WTC11 (cell line): ENCODE measurements around the gene ABCB1. TPM values are rescaled to one million over a fixed set of nuclear protein-coding genes. Genes with fewer than 3 reads are reported as not detected.

Experiments
- ATAC-seq: fragments of 200-7000 bp; cut with Tn5 transposase; 2 replicates; pipeline ENCODE4 v1.10.0; 2021; ENCODE audit warnings: mild to moderate bottlenecking, moderate library complexity
- CTCF ChIA-PET: fragments of 300-600 bp; sonication (Branson Sonifier 250); formaldehyde crosslinking; loops from one replicate; lab custom pipeline; 2021; ENCODE audit warnings: antibody characterized with exemption; lab: Charles Lee
- POLR2A ChIA-PET: fragments of 350-600 bp; sonication (Branson Sonifier 250); formaldehyde crosslinking; loops from one replicate; lab custom pipeline; 2021; ENCODE audit warnings: antibody characterized with exemption; lab: Charles Lee
- DNase-seq: peaks from one replicate; pipeline ENCODE4 v3.0.0; 2021; ENCODE audit warnings: low spot score
- H3K27ac Mint-ChIP-seq: 2 replicates; pipeline ENCODE4 v1.8.0; 2021; ENCODE audit warnings: mixed read lengths
- H3K27me3 Mint-ChIP-seq: 2 replicates; pipeline ENCODE4 v1.8.0; 2021; ENCODE audit warnings: low read depth, mild to moderate bottlenecking, moderate library complexity, mixed read lengths
- H3K36me3 Mint-ChIP-seq: 2 replicates; pipeline ENCODE4 v1.8.0; 2021; ENCODE audit warnings: mixed read lengths
- H3K4me1 Mint-ChIP-seq: 2 replicates; pipeline ENCODE4 v1.8.0; 2022; ENCODE audit warnings: mixed read lengths
- H3K4me3 Mint-ChIP-seq: 2 replicates; pipeline ENCODE4 v1.8.0; 2021; ENCODE audit warnings: mild to moderate bottlenecking, moderate library complexity, mixed read lengths
- H3K9me3 Mint-ChIP-seq: 2 replicates; pipeline ENCODE4 v1.8.0; 2021; ENCODE audit warnings: mixed read lengths
- AFF4 ChIP-seq: sonication (generic); formaldehyde crosslinking; IDR thresholded peaks from 2 replicates; pipeline ENCODE4 v1.8.1; 2023; ENCODE audit warnings: mild to moderate bottlenecking, missing genetic modification reagents, borderline replicate concordance
- ERG ChIP-seq: fragments of 250-450 bp; sonication (Bioruptor Pico); IDR thresholded peaks from 2 replicates; pipeline ENCODE4 v1.8.0; 2021; ENCODE audit warnings: mild to moderate bottlenecking
- FOXJ3 ChIP-seq: sonication (generic); formaldehyde crosslinking; IDR thresholded peaks from 2 replicates; pipeline ENCODE4 v1.9.0; 2021; ENCODE audit warnings: missing genetic modification reagents, mild to moderate bottlenecking, borderline replicate concordance
- FOXP1 ChIP-seq: sonication (generic); formaldehyde crosslinking; IDR thresholded peaks from 2 replicates; pipeline ENCODE4 v1.8.0; 2022; ENCODE audit warnings: missing genetic modification reagents, mild to moderate bottlenecking, moderate library complexity, borderline replicate concordance
- GABPB1 ChIP-seq: sonication (generic); formaldehyde crosslinking; IDR thresholded peaks from 2 replicates; pipeline ENCODE4 v1.8.1; 2023; ENCODE audit warnings: mild to moderate bottlenecking, missing genetic modification reagents
- JAZF1 ChIP-seq: fragments of 250-450 bp; sonication (Bioruptor Pico); IDR thresholded peaks from 2 replicates; pipeline ENCODE4 v1.9.0; 2021; ENCODE audit warnings: moderate library complexity, mild to moderate bottlenecking, inconsistent platforms
- JUN ChIP-seq: sonication (generic); formaldehyde crosslinking; IDR thresholded peaks from 2 replicates; pipeline ENCODE4 v1.8.0; 2023; ENCODE audit warnings: mild to moderate bottlenecking, missing genetic modification reagents
- NFATC4 ChIP-seq: fragments of 250-450 bp; sonication (Bioruptor Pico); IDR thresholded peaks from 2 replicates; pipeline ENCODE4 v1.9.0; 2021; ENCODE audit warnings: mild to moderate bottlenecking
- NFYB ChIP-seq: sonication (generic); formaldehyde crosslinking; conservative IDR thresholded peaks from 2 replicates; pipeline ENCODE4 v1.8.0; 2022; ENCODE audit warnings: low read depth, missing genetic modification reagents
- NR1H2 ChIP-seq: sonication (generic); formaldehyde crosslinking; IDR thresholded peaks from 2 replicates; pipeline ENCODE4 v1.9.0; 2021; ENCODE audit warnings: mild to moderate bottlenecking, moderate library complexity, missing genetic modification reagents
- PRRX2 ChIP-seq: fragments of 250-450 bp; sonication (Bioruptor Pico); IDR thresholded peaks from 2 replicates; pipeline ENCODE4 v1.8.0; 2021; ENCODE audit warnings: mild to moderate bottlenecking
- RELA ChIP-seq: sonication (generic); formaldehyde crosslinking; IDR thresholded peaks from 2 replicates; pipeline ENCODE4 v1.8.1; 2022; ENCODE audit warnings: missing genetic modification reagents, mild to moderate bottlenecking, borderline replicate concordance
- SMAD3 ChIP-seq: sonication (generic); formaldehyde crosslinking; IDR thresholded peaks from 2 replicates; pipeline ENCODE4 v1.8.0; 2022; ENCODE audit warnings: missing genetic modification reagents, mild to moderate bottlenecking, borderline replicate concordance
- SMAD4 ChIP-seq: sonication (generic); formaldehyde crosslinking; IDR thresholded peaks from 2 replicates; pipeline ENCODE4 v1.8.0; 2022; ENCODE audit warnings: mild to moderate bottlenecking, missing genetic modification reagents
- TCF7 ChIP-seq: sonication (generic); formaldehyde crosslinking; IDR thresholded peaks from 2 replicates; pipeline ENCODE4 v1.8.0; 2022; ENCODE audit warnings: mild to moderate bottlenecking, low read depth, missing genetic modification reagents, moderate library complexity
- TP53 ChIP-seq: sonication (generic); formaldehyde crosslinking; IDR thresholded peaks from 2 replicates; pipeline ENCODE4 v1.8.1; 2023; ENCODE audit warnings: mild to moderate bottlenecking, missing genetic modification reagents
- ZBTB21 ChIP-seq: sonication (generic); formaldehyde crosslinking; IDR thresholded peaks from 2 replicates; pipeline ENCODE4 v1.8.1; 2023; ENCODE audit warnings: mild to moderate bottlenecking, missing genetic modification reagents, borderline replicate concordance
- ZNF281 ChIP-seq: sonication (generic); formaldehyde crosslinking; IDR thresholded peaks from 2 replicates; pipeline ENCODE4 v1.8.0; 2023; ENCODE audit warnings: mild to moderate bottlenecking, missing genetic modification reagents
- ZNF416 ChIP-seq: fragments of 250-450 bp; sonication (Bioruptor Pico); IDR thresholded peaks from 2 replicates; pipeline ENCODE4 v1.9.0; 2021; ENCODE audit warnings: mild to moderate bottlenecking, inconsistent platforms
- ZNF512 ChIP-seq: sonication (generic); formaldehyde crosslinking; IDR thresholded peaks from 2 replicates; pipeline ENCODE4 v1.8.1; 2022; ENCODE audit warnings: missing genetic modification reagents, borderline replicate concordance
- ZSCAN18 ChIP-seq: fragments of 250-450 bp; sonication (Bioruptor Pico); IDR thresholded peaks from 2 replicates; pipeline ENCODE4 v2.1.2; 2022; ENCODE audit warnings: mild to moderate bottlenecking, moderate library complexity
- total RNA-seq: library from RNA; stranded (reverse); gene quantifications from 3 replicates; pipeline ENCODE4 v1.2.3, GENCODE V29; 2021
- TF ChIP-seq, protein P1 (sequence below): fragments of 200-600 bp; IDR thresholded peaks from 2 replicates; pipeline ENCODE4 v1.8.0; 2022; ENCODE audit warnings: antibody characterized with exemption
- TF ChIP-seq, protein P2 (sequence below): sonication (generic); formaldehyde crosslinking; IDR thresholded peaks from 2 replicates; pipeline ENCODE4 v1.8.1; 2022; ENCODE audit warnings: mild to moderate bottlenecking, missing genetic modification reagents, moderate library complexity, borderline replicate concordance

ABCB1 gene
- total RNA-seq, 1 experiment from 2014 or later: 0.94 TPM

DNA sequence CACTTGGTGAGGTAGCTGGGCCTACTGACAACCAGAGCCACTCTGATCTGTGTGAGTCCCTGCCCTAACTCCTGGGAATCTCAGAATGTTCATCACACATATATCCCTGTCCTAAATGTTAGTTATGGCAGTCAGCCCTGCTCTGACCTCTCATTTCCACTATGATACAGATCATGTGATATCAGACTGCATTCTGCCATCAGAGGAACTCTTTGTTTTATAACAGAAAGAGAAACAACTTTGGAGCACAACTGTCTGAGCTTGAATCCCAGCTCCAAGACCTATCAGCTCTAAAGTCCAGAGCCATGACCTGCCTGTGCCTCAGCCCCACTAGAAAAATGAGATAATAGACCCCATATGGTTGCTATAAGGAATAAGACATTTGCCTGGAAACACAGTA lies 70.6 kb downstream of the ABCB1 start:
- Mint-ChIP-seq H3K36me3 (no peaks in the 10 kb centered on the region), H3K9me3 (0 out of 2 replicates have a peak, but pooled peaks cover 4% of the 10 kb centered on the region), H3K4me1 (peaks cover 4% of the 10 kb centered on the region; the same call in 1 of the 2 replicates), H3K4me3 (no peak overlapping the region), H3K27ac (no peak overlapping the region), H3K27me3 (no peaks in the 10 kb centered on the region)
- DNase-seq (no peak), ATAC-seq (no peak)
- TF ChIP-seq AFF4 (CRISPR knock-in tag) (no peak), ZNF416 (CRISPR knock-in tag) (no peak), FOXJ3 (CRISPR knock-in tag) (no peak), FOXP1 (CRISPR knock-in tag) (no peak), RELA (no peak), GABPB1 (CRISPR knock-in tag) (no peak), JAZF1 (CRISPR knock-in tag) (no peak), SMAD3 (CRISPR knock-in tag) (no peak), PRRX2 (CRISPR knock-in tag) (no peak), ZNF281 (no peak), TP53 (CRISPR knock-in tag) (no peak), NFATC4 (CRISPR knock-in tag) (no peak), TCF7 (CRISPR knock-in tag) (no peak)
- TF ChIP-seq, protein P1, sequence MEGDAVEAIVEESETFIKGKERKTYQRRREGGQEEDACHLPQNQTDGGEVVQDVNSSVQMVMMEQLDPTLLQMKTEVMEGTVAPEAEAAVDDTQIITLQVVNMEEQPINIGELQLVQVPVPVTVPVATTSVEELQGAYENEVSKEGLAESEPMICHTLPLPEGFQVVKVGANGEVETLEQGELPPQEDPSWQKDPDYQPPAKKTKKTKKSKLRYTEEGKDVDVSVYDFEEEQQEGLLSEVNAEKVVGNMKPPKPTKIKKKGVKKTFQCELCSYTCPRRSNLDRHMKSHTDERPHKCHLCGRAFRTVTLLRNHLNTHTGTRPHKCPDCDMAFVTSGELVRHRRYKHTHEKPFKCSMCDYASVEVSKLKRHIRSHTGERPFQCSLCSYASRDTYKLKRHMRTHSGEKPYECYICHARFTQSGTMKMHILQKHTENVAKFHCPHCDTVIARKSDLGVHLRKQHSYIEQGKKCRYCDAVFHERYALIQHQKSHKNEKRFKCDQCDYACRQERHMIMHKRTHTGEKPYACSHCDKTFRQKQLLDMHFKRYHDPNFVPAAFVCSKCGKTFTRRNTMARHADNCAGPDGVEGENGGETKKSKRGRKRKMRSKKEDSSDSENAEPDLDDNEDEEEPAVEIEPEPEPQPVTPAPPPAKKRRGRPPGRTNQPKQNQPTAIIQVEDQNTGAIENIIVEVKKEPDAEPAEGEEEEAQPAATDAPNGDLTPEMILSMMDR: no peak
- ChIA-PET POLR2A (no interaction called here), CTCF (no interaction called here)

DNA sequence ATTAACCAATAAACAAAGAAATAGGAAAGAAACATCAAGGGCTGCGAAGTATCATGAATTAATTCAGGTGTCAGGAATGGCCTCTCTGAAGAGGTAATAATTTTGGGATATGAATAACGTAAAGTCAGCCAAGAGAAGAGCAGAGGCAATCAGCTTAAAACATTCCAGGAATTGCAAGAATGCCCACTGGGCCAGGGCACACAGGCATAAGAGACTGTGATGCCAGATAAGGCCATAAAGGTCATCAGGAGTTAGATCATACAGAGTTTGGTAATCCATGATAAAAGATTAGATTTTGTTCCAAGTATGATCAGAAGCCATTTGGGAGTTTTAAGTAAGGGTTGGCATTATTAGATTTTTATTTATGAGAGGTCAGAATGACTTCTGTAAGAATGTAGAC lies 72.0 kb downstream of the ABCB1 start:
- ATAC-seq: peak; percentile 46
- H3K4me1 Mint-ChIP-seq: peaks cover 7% of the 10 kb centered on the region; the same call in 1 of the 2 replicates
- TF ChIP-seq TP53 (CRISPR knock-in tag) (no peak), TCF7 (CRISPR knock-in tag) (no peak), JUN (CRISPR knock-in tag) (no peak), ZBTB21 (CRISPR knock-in tag) (no peak), ERG (no peak), SMAD4 (CRISPR knock-in tag) (no peak), NR1H2 (CRISPR knock-in tag) (no peak), ZNF512 (CRISPR knock-in tag) (no peak), ZSCAN18 (no peak), NFYB (CRISPR knock-in tag) (no peak)
- TF ChIP-seq, protein P2, sequence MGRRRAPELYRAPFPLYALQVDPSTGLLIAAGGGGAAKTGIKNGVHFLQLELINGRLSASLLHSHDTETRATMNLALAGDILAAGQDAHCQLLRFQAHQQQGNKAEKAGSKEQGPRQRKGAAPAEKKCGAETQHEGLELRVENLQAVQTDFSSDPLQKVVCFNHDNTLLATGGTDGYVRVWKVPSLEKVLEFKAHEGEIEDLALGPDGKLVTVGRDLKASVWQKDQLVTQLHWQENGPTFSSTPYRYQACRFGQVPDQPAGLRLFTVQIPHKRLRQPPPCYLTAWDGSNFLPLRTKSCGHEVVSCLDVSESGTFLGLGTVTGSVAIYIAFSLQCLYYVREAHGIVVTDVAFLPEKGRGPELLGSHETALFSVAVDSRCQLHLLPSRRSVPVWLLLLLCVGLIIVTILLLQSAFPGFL (CRISPR knock-in tag): no peak

More for the DNA sequence above, 72.0 kb downstream of the ABCB1 start:
- ChIA-PET CTCF (no interaction called here), POLR2A (no interaction called here)
- Mint-ChIP-seq H3K9me3 (0 out of 2 replicates have a peak, but pooled peaks cover 4% of the 10 kb centered on the region), H3K27ac (no peak overlapping the region), H3K36me3 (no peaks in the 10 kb centered on the region), H3K27me3 (no peaks in the 10 kb centered on the region), H3K4me3 (no peak overlapping the region)
- DNase-seq: no peak
